Peyer's patch (tissue), 4 donors: Measurements from ENCODE around the gene MYT1. TPM values are rescaled to one million over a fixed set of nuclear protein-coding genes. Genes with fewer than 3 reads are reported as not detected.

Experiments
- DNase-seq, 3 donors: peaks; one replicate each; pipeline ENCODE4 v3.0.0-alpha.2; 2017 to 2019
- H3K27ac ChIP-seq, 4 donors: fragments of 200-600 bp; sonication (generic); one replicate each; pipeline ENCODE4 v1.5.1; 2016 to 2019
- H3K27me3 ChIP-seq, 2 donors: fragments of 200-600 bp; sonication (generic); one replicate each; pipeline ENCODE4 v1.5.1; 2019
- H3K36me3 ChIP-seq, 3 donors: fragments of 200-600 bp; sonication (generic); one replicate each; pipeline ENCODE4 v1.5.1; 2016 to 2019
- H3K4me1 ChIP-seq, 4 donors: fragments of 200-600 bp; sonication (generic); one replicate each; pipeline ENCODE4 v1.5.1; 2016 to 2019
- H3K4me3 ChIP-seq, 4 donors: fragments of 200-600 bp; sonication (generic); 1 replicate in 3 of 4; 2 replicates in 1 of 4; pipeline ENCODE4 v1.5.1; 2016 to 2019; ENCODE audit warnings: mild to moderate bottlenecking in 1 of 4
- H3K9me3 ChIP-seq, 4 donors: fragments of 200-600 bp; sonication (generic); one replicate each; pipeline ENCODE4 v1.5.1; 2016 to 2019; ENCODE audit warnings: mild to moderate bottlenecking in 1 of 4
- CTCF ChIP-seq, 6 experiments: fragments of 450-650 bp in 4 of 6; fragments of 200-600 bp in 2 of 6; sonication (generic) in 1 of 6; IDR thresholded peaks; one replicate each; pipeline ENCODE4 v1.5.1; 2017 to 2019; ENCODE audit warnings: antibody characterized with exemption in 6 of 6, mild to moderate bottlenecking in 3 of 6, moderate library complexity in 1 of 6
- POLR2A ChIP-seq, 2 donors: fragments of 450-650 bp; IDR thresholded peaks; one replicate each; pipeline ENCODE4 v1.5.1; 2017; ENCODE audit warnings: antibody characterized with exemption in 2 of 2, mild to moderate bottlenecking in 2 of 2, moderate library complexity in 2 of 2
- total RNA-seq, 4 donors: library from RNA; depleted of rRNA; stranded (reverse); fragments of >200 nt; gene quantifications; one replicate each; pipeline ENCODE4 v1.1.0, GENCODE V29; 2016

Gene MYT1
- total RNA-seq, 4 donors from 2014 or later, result 0.18 to 0.83 TPM; not detected in 2

- H3K9me3 ChIP-seq, result no peaks in the 10 kb centered on the region
- no peak for DNase-seq
- H3K27me3 ChIP-seq, result no peaks in the 10 kb centered on the region
- no peaks in the 10 kb centered on the region for H3K36me3 ChIP-seq
- H3K4me3 ChIP-seq, result no peak overlapping the region
- no peak overlapping the region for H3K27ac ChIP-seq
- TF ChIP-seq CTCF (IDR thresholded peaks at IDR 0.05) (no peak), POLR2A (IDR thresholded peaks at IDR 0.05) (no peak)
- H3K4me1 ChIP-seq, result no peaks in the 10 kb centered on the region
Measured at GRCh38 chr20:64169091-64169560, 4.9 kb downstream of the MYT1 start.

GRCh38 chr20:64171211-64171610, 7.0 kb downstream of the MYT1 start:
- H3K9me3 ChIP-seq, result no peaks in the 10 kb centered on the region
- no peak overlapping the region for H3K4me3 ChIP-seq
- H3K27me3 ChIP-seq, result no peaks in the 10 kb centered on the region
- no peaks in the 10 kb centered on the region for H3K36me3 ChIP-seq
- H3K4me1 ChIP-seq, result no peaks in the 10 kb centered on the region
- TF ChIP-seq POLR2A (IDR thresholded peaks at IDR 0.05), result no peak
- TF ChIP-seq CTCF (IDR thresholded peaks at IDR 0.05), result no peak
- H3K27ac ChIP-seq, result no peak overlapping the region
- DNase-seq, result no peak

- H3K4me1 ChIP-seq, result peaks cover 0 to 3% (median 0%) of the 10 kb centered on the region in 4 donors
- no peaks in the 10 kb centered on the region for H3K36me3 ChIP-seq
- no peak overlapping the region for H3K4me3 ChIP-seq
- no peak for DNase-seq
- no peaks in the 10 kb centered on the region for H3K9me3 ChIP-seq
- no peak overlapping the region for H3K27ac ChIP-seq
- no peaks in the 10 kb centered on the region for H3K27me3 ChIP-seq
- TF ChIP-seq CTCF (IDR thresholded peaks at IDR 0.05) (no peak), POLR2A (IDR thresholded peaks at IDR 0.05) (no peak)
Measured at GRCh38 chr20:64173116-64173515, 8.9 kb downstream of the MYT1 start.

GRCh38 chr20:64176551-64176950, 12.3 kb downstream of the MYT1 start:
- TF ChIP-seq CTCF (IDR thresholded peaks at IDR 0.05) (no peak), POLR2A (IDR thresholded peaks at IDR 0.05) (no peak)
- no peak for DNase-seq
- peaks cover 0 to 3% of the 10 kb centered on the region in 2 donors for H3K27me3 ChIP-seq
- no peaks in the 10 kb centered on the region for H3K9me3 ChIP-seq
- H3K36me3 ChIP-seq, result no peaks in the 10 kb centered on the region
- peak overlapping the region in 1 of 4 donors; percentile 17 for H3K27ac ChIP-seq
- H3K4me3 ChIP-seq, result no peak overlapping the region
- H3K4me1 ChIP-seq, result peaks cover 0 to 3% (median 0%) of the 10 kb centered on the region in 4 donors

GRCh38 chr20:64176971-64177370, 12.7 kb downstream of the MYT1 start:
- Histone ChIP-seq H3K27me3 (peaks cover 0 to 3% of the 10 kb centered on the region in 2 donors), H3K4me1 (peaks cover 0 to 3% (median 0%) of the 10 kb centered on the region in 4 donors), H3K27ac (peak overlapping the region in 1 of 4 donors; percentile 17), H3K36me3 (no peaks in the 10 kb centered on the region), H3K9me3 (no peaks in the 10 kb centered on the region), H3K4me3 (no peak overlapping the region)
- DNase-seq, result no peak
- TF ChIP-seq POLR2A (IDR thresholded peaks at IDR 0.05), result no peak
- TF ChIP-seq CTCF (IDR thresholded peaks at IDR 0.05), result no peak

- Histone ChIP-seq H3K9me3 (no peaks in the 10 kb centered on the region), H3K4me1 (peaks cover 0 to 3% (median 0%) of the 10 kb centered on the region in 4 donors), H3K4me3 (no peak overlapping the region), H3K27ac (no peak overlapping the region), H3K36me3 (no peaks in the 10 kb centered on the region), H3K27me3 (peaks cover 0 to 3% of the 10 kb centered on the region in 2 donors)
- no peak for TF ChIP-seq POLR2A (IDR thresholded peaks at IDR 0.05)
- TF ChIP-seq CTCF (IDR thresholded peaks at IDR 0.05), result no peak
- no peak for DNase-seq
Measured at GRCh38 chr20:64177384-64177783, 13.1 kb downstream of the MYT1 start.
